GM23248 (cell line): ENCODE results near the gene ST6GALNAC3. TPM values are rescaled to one million over a fixed set of nuclear protein-coding genes. Genes with fewer than 3 reads are reported as not detected.
A peak's percentile ranks its signal among the peaks of the same experiment; 100 is the strongest.

Experiments used
- DNase-seq: peaks from one replicate; pipeline ENCODE4 v3.0.0-alpha.2; 2015
- H2AFZ ChIP-seq: fragments of 200-600 bp; sonication (generic); 2 replicates; pipeline ENCODE4 v1.6.1; 2016; ENCODE audit warnings: antibody characterized with exemption
- H3F3A ChIP-seq: fragments of 200-600 bp; sonication (generic); 2 replicates; pipeline ENCODE4 v1.6.1; 2016; ENCODE audit warnings: mild to moderate bottlenecking, antibody characterized with exemption, mixed run types; ENCODE audit not compliant: insufficient read depth
- H3K27ac ChIP-seq: fragments of 200-600 bp; sonication (generic); 2 replicates; pipeline ENCODE4 v1.5.1; 2016; ENCODE audit warnings: mild to moderate bottlenecking
- H3K27me3 ChIP-seq: fragments of 200-600 bp; sonication (generic); replicated peaks from 2 replicates; pipeline ENCODE4 v1.6.1; 2016; ENCODE audit warnings: mild to moderate bottlenecking; ENCODE audit not compliant: insufficient read depth
- H3K36me3 ChIP-seq: fragments of 200-600 bp; sonication (generic); 2 replicates; pipeline ENCODE4 v1.6.1; 2016; ENCODE audit warnings: low read depth, mild to moderate bottlenecking
- H3K4me1 ChIP-seq: fragments of 200-600 bp; sonication (generic); 2 replicates; pipeline ENCODE4 v1.6.1; 2016; ENCODE audit warnings: mild to moderate bottlenecking; ENCODE audit not compliant: insufficient read depth
- H3K4me2 ChIP-seq: fragments of 200-600 bp; sonication (generic); one replicate; pipeline ENCODE4 v1.6.1; 2016; ENCODE audit warnings: mild to moderate bottlenecking; ENCODE audit not compliant: unreplicated experiment
- H3K4me3 ChIP-seq: fragments of 200-600 bp; sonication (generic); 2 replicates; pipeline ENCODE4 v1.5.1; 2016; ENCODE audit warnings: mild to moderate bottlenecking
- H3K79me2 ChIP-seq: fragments of 200-600 bp; sonication (generic); 2 replicates; pipeline ENCODE4 v1.6.1; 2016; ENCODE audit warnings: mild to moderate bottlenecking; ENCODE audit not compliant: insufficient read depth
- H3K9ac ChIP-seq: fragments of 200-600 bp; sonication (generic); 2 replicates; pipeline ENCODE4 v1.6.1; 2016; ENCODE audit warnings: mild to moderate bottlenecking
- H3K9me2 ChIP-seq: fragments of 200-600 bp; sonication (generic); 2 replicates; pipeline ENCODE4 v1.6.1; 2016; ENCODE audit warnings: mixed run types, mild to moderate bottlenecking, moderate library complexity; ENCODE audit not compliant: insufficient read depth
- H3K9me3 ChIP-seq: fragments of 200-600 bp; sonication (generic); one replicate; pipeline ENCODE4 v1.6.1; 2017; ENCODE audit warnings: low read depth
- H4K20me1 ChIP-seq: fragments of 200-600 bp; sonication (generic); 2 replicates; pipeline ENCODE4 v1.6.0; 2016; ENCODE audit not compliant: insufficient read depth
- EZH2 ChIP-seq: fragments of 200-600 bp; sonication (generic); IDR thresholded peaks from 2 replicates; pipeline ENCODE4 v1.6.1; 2018; ENCODE audit warnings: antibody characterized with exemption, mild to moderate bottlenecking; ENCODE audit not compliant: insufficient read depth, poor library complexity, severe bottlenecking
- EZH2phosphoT487 ChIP-seq: fragments of 200-600 bp; sonication (generic); IDR thresholded peaks from 2 replicates; pipeline ENCODE4 v1.6.1; 2018; ENCODE audit warnings: antibody characterized with exemption, moderate library complexity, mild to moderate bottlenecking, low read depth; ENCODE audit not compliant: insufficient read depth
- WGBS, 2 experiments: methylation state at CpG; one replicate each; pipeline ENCODE4 v1.1.6; 2015 to 2017; ENCODE audit warnings: low lambda C conversion rate in 2 of 2, low coverage in 1 of 2; ENCODE audit errors: missing lambda C conversion rate in 2 of 2; 5-methylcytosine and 5-hydroxymethylcytosine counted together
- in situ Hi-C: fragments of 300-500 bp; cut with MboI; formaldehyde crosslinking; loops from 2 replicates; pipeline ENCODE4 v1.15.0; 2020
- polyA plus RNA-seq: library from polyadenylated mRNA; unstranded; fragments of >200 nt; fragmentation: Nextera tagmentation; extraction: Ambion mirVana; gene quantifications from 2 replicates; pipeline ENCODE4 v1.2.1, GENCODE V29; 2016
- total RNA-seq: library from RNA; depleted of rRNA; stranded (reverse); fragments of >200 nt; shearing (Covaris generic); gene quantifications from 2 replicates; pipeline ENCODE4 v1.2.3, GENCODE V29; 2014

Gene ST6GALNAC3
- total and polyA plus RNA-seq, 2 experiments from 2014 or later, result not detected

DNA sequence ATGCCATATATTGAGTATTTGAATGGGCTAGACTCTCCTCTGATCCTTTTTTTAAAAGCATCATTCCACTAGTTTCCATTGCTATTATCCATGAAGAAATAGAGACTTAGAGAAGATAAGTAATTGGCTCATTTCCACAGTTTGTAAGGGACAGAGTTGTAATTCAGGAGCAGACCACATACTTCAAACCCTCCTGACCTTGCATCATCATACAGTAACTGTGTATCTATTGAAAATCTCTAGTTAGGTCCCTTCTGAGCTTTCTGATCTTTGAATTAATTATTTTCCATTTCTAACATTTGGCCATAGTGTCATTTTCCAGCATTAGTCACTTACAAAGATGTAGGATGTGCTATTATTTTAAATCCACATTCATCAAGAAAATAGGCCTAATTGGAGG, 406.3 kb downstream of the ST6GALNAC3 start:
- Histone ChIP-seq H3K27ac (no peak overlapping the region), H4K20me1 (no peaks in the 10 kb centered on the region), H3K9me2 (no peaks in the 10 kb centered on the region), H3K9ac (no peak overlapping the region), H3K4me1 (peaks cover 17% of the 10 kb centered on the region), H3K36me3 (no peaks in the 10 kb centered on the region), H3K79me2 (no peaks in the 10 kb centered on the region), H3F3A (peaks cover 6% of the 10 kb centered on the region; the same call in 1 of the 2 replicates), H3K27me3 (no peaks in the 10 kb centered on the region), H3K4me2 (peak overlapping the region; percentile 16), H2AFZ (no peak overlapping the region), H3K4me3 (no peak overlapping the region), H3K9me3 (no peaks in the 10 kb centered on the region)
- in situ Hi-C loops, result no loop called here
- TF ChIP-seq EZH2phosphoT487, result no peak
- TF ChIP-seq EZH2, result no peak
- peak; percentile 31 for DNase-seq

DNA sequence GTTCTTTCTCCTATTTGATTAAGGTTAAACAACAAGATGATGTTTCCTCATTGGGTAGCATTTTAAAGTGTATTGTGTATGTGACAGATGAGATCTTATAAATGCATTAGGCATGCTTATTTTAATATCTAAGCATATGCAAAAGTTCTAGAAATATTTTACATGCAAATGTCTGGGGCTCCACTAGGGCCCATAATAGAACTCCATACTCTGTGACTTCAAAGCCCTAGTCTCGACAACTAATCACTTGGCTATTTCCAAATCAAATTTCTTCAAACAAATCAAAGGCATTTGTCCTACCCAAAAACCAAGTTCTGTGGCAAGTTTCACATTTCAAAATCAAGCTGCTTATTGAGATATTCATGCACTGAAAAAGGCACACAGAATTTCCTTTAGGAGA, 407.1 kb downstream of the ST6GALNAC3 start:
- H3K9me3 ChIP-seq, result no peaks in the 10 kb centered on the region
- WGBS, 2 experiments, result 97 to 100% methylated on average over 1 of the region's 1 CpG
- no peaks in the 10 kb centered on the region for H3K27me3 ChIP-seq
- in situ Hi-C loops, result no loop called here
- no peak overlapping the region for H3K4me3 ChIP-seq
- DNase-seq, result no peak
- H3F3A ChIP-seq, result peaks cover 6% of the 10 kb centered on the region; the same call in 1 of the 2 replicates
- no peak for TF ChIP-seq EZH2
- no peak for TF ChIP-seq EZH2phosphoT487
- peaks cover 17% of the 10 kb centered on the region for H3K4me1 ChIP-seq
- H3K27ac ChIP-seq, result no peak overlapping the region
- H3K9ac ChIP-seq, result no peak overlapping the region
- H3K36me3 ChIP-seq, result no peaks in the 10 kb centered on the region
- H2AFZ ChIP-seq, result no peak overlapping the region
- H3K79me2 ChIP-seq, result no peaks in the 10 kb centered on the region
- H3K4me2 ChIP-seq, result no peak overlapping the region
- no peaks in the 10 kb centered on the region for H4K20me1 ChIP-seq
- no peaks in the 10 kb centered on the region for H3K9me2 ChIP-seq

DNA sequence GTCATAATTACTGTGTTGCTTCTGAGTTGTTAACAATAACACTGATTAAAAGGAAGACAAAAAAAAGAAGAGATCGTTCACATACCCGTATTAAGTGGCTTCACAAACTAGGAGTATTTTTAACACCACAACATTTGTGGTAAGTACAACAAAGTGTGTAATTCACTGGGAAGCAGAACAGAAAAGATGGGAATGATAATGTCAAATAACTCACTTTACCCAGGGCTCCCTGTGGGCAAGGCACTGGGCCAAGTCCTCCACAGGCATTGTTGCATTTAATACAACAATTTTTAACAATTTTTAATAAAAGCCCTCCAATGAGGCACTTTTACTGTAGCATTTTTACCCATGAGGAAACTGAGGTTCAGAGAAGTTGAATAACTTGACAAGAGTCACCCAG, 407.7 kb downstream of the ST6GALNAC3 start:
- Histone ChIP-seq H3K4me3 (no peak overlapping the region), H3F3A (peaks cover 6% of the 10 kb centered on the region; the same call in 1 of the 2 replicates), H3K27ac (no peak overlapping the region), H3K9ac (no peak overlapping the region), H3K9me2 (no peaks in the 10 kb centered on the region), H3K4me2 (no peak overlapping the region), H3K79me2 (no peaks in the 10 kb centered on the region), H3K27me3 (no peaks in the 10 kb centered on the region), H4K20me1 (no peaks in the 10 kb centered on the region), H2AFZ (no peak overlapping the region), H3K36me3 (no peaks in the 10 kb centered on the region), H3K4me1 (peaks cover 17% of the 10 kb centered on the region), H3K9me3 (no peaks in the 10 kb centered on the region)
- in situ Hi-C loops, result no loop called here
- WGBS, 2 experiments, result 70 to 72% methylated on average over 2 of the region's 2 CpGs
- TF ChIP-seq EZH2, result no peak
- no peak for TF ChIP-seq EZH2phosphoT487
- DNase-seq, result no peak

DNA sequence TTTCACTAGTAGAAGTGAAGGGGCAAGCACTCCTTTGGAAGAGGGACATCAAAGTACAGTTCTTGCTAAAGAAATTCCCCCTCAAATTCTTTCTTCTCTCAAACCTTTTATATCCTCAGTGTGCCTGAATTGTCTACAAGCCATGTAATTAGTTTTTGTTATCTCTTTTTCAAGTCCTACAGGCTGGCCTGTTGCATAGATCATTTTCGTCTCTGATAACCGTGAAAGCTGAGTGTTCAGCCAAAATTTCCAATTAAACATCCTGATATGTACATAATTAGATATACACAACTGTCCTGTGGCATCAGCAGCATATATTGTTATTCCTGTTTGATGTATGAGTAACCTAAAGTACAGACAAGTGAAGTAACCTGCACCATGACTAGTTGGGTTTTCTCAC, 417.2 kb downstream of the ST6GALNAC3 start:
- no peak overlapping the region for H3K4me3 ChIP-seq
- TF ChIP-seq EZH2 (no peak), EZH2phosphoT487 (no peak)
- H3K9me2 ChIP-seq, result no peaks in the 10 kb centered on the region
- no peak for DNase-seq
- H3K4me2 ChIP-seq, result no peak overlapping the region
- H3K9me3 ChIP-seq, result no peaks in the 10 kb centered on the region
- H3K79me2 ChIP-seq, result no peaks in the 10 kb centered on the region
- no peak overlapping the region for H3K27ac ChIP-seq
- in situ Hi-C loops, result no loop called here
- no peaks in the 10 kb centered on the region for H3K27me3 ChIP-seq
- H3K36me3 ChIP-seq, result no peaks in the 10 kb centered on the region
- no peaks in the 10 kb centered on the region; the same call in 1 of the 2 replicates for H3K4me1 ChIP-seq
- H4K20me1 ChIP-seq, result no peaks in the 10 kb centered on the region
- no peak overlapping the region for H3K9ac ChIP-seq
- no peaks in the 10 kb centered on the region for H3F3A ChIP-seq
- no peak overlapping the region for H2AFZ ChIP-seq
- 91 to 97% methylated on average over 2 of the region's 2 CpGs for WGBS, 2 experiments

DNA sequence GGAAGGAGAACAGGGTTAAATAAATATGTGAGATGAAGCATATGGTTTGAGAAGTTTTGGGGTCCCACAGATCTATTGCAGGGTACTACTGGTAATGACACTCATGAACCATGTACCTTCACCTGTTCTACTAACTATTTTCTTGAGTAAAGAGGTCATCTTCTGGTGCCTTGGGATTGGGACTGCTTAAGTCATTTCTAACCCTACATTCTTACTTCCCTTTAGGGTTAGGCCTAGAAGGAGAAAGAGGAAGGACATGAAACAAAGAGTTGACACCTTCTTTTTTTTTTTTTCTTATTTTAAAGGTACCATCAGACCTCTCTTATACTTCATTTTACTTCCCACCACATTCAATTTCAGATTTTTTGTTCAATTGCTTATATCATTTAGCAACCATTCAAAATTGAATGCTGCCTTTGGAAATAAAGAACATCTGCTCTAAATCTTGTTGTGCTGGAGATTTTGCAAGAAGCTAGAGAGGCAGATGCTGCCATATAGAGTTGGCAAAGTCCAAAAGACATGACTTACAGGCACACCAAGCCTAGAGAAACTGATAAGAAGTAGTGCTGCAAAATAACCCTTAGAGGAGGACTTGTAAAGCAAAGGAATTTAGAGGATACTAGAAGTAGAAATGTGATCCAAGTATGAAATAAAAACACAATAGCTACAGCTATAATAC, 418.3 kb downstream of the ST6GALNAC3 start:
- Histone ChIP-seq H3F3A (no peaks in the 10 kb centered on the region), H2AFZ (no peak overlapping the region), H3K4me2 (no peak overlapping the region), H3K9me2 (no peaks in the 10 kb centered on the region), H3K4me1 (no peaks in the 10 kb centered on the region; the same call in 1 of the 2 replicates), H3K36me3 (no peaks in the 10 kb centered on the region), H3K27ac (no peak overlapping the region), H3K9ac (no peak overlapping the region), H3K4me3 (no peak overlapping the region), H3K9me3 (no peaks in the 10 kb centered on the region), H3K79me2 (no peaks in the 10 kb centered on the region), H3K27me3 (no peaks in the 10 kb centered on the region), H4K20me1 (no peaks in the 10 kb centered on the region)
- TF ChIP-seq EZH2 (no peak), EZH2phosphoT487 (no peak)
- in situ Hi-C loops, result no loop called here
- no peak for DNase-seq
